GM13976 (cell line): ENCODE measurements around the gene ATOH8.

Source experiments
- DNase-seq: peaks from one replicate; pipeline ENCODE4 v3.0.0; 2012; ENCODE audit warnings: low spot score
- CTCF ChIP-seq: IDR thresholded peaks from 2 replicates; pipeline ENCODE4 v1.5.1; 2012; ENCODE audit warnings: borderline replicate concordance, mild to moderate bottlenecking; ENCODE audit not compliant: insufficient read depth; ENCODE audit errors: extremely low read depth, missing control alignments, control extremely low read depth
- in situ Hi-C: fragments of 300-500 bp; cut with MboI; formaldehyde crosslinking; loops from one replicate; pipeline ENCODE4 v1.12.0; 2022; ENCODE audit warnings: low sequenced_read_pairs, mixed read lengths, inconsistent platforms; ENCODE audit not compliant: unreplicated experiment

ATOH8 gene

GRCh38 chr2:85769236-85769982 lies 15.6 kb downstream of the ATOH8 start:
- DNase-seq: no peak
- in situ Hi-C loops: no loop called here
- TF ChIP-seq CTCF: no peak

- no peak for TF ChIP-seq CTCF
- in situ Hi-C loops: no loop called here
- no peak for DNase-seq
These were observed 16.2 kb downstream of the ATOH8 start for GRCh38 chr2:85769983-85770362.

- TF ChIP-seq CTCF: no peak
- in situ Hi-C loops: no loop called here
- no peak for DNase-seq
These were observed 16.6 kb downstream of the ATOH8 start for GRCh38 chr2:85770369-85770768.

GRCh38 chr2:85770786-85771409 lies 17.1 kb downstream of the ATOH8 start:
- in situ Hi-C loops: no loop called here
- DNase-seq: no peak
- no peak for TF ChIP-seq CTCF

- no peak for TF ChIP-seq CTCF
- no peak for DNase-seq
- in situ Hi-C loops: no loop called here
These were observed 17.7 kb downstream of the ATOH8 start for GRCh38 chr2:85771486-85771885.

- in situ Hi-C loops: no loop called here
- DNase-seq: no peak
These were observed 18.4 kb downstream of the ATOH8 start for GRCh38 chr2:85772019-85772745.

More at GRCh38 chr2:85772019-85772745, 18.4 kb downstream of the ATOH8 start:
- TF ChIP-seq CTCF: no peak
